OCI-LY7 (cell line): ENCODE data around the gene CHD3. TPM values are rescaled to one million over a fixed set of nuclear protein-coding genes. Genes with fewer than 3 reads are reported as not detected.
"Not testable (repeated sequence)": the region's sequence is repeated elsewhere in the genome, so short reads cannot be mapped to it uniquely, and the experiment has no call there.

ENCODE experiments used
- BruUV-seq: library from RNA; stranded (reverse); fragments of 400-500 nt; replicated peaks from 2 replicates; lab custom pipeline; 2021; lab: Mats Ljungman, UMichigan
- CTCF ChIA-PET: fragments of 300-600 bp; sonication (Branson Sonifier 250); formaldehyde crosslinking; loops from one replicate; lab custom pipeline; 2022; ENCODE audit warnings: antibody characterized with exemption; ENCODE audit not compliant: unreplicated experiment; lab: Charles Lee
- POLR2A ChIA-PET: fragments of 300-600 bp; sonication (Branson Sonifier 250); formaldehyde crosslinking; loops from one replicate; lab custom pipeline; 2022; ENCODE audit warnings: antibody characterized with exemption; lab: Charles Lee
- DNase-seq: peaks from one replicate; pipeline ENCODE4 v3.0.0-alpha.2; 2015; ENCODE audit warnings: low spot score
- H2AFZ ChIP-seq: fragments of 200-600 bp; sonication (generic), shearing (Covaris generic); 2 replicates; pipeline ENCODE4 v1.6.1; 2014; ENCODE audit warnings: mild to moderate bottlenecking, antibody characterized with exemption, low read length, moderate library complexity
- H3K27ac ChIP-seq: fragments of 200-600 bp; sonication (generic); 2 replicates; pipeline ENCODE4 v1.5.1; 2014; ENCODE audit warnings: mixed run types, low read depth, mild to moderate bottlenecking, moderate library complexity, low read length, inconsistent platforms; ENCODE audit not compliant: poor library complexity, severe bottlenecking
- H3K36me3 ChIP-seq: fragments of 200-600 bp; sonication (generic); 2 replicates; pipeline ENCODE4 v1.6.1; 2014; ENCODE audit warnings: mild to moderate bottlenecking, antibody characterized with exemption, low read length, moderate library complexity, mixed read lengths; ENCODE audit not compliant: insufficient read depth
- H3K4me1 ChIP-seq: fragments of 200-600 bp; sonication (generic); 2 replicates; pipeline ENCODE4 v1.5.1; 2014; ENCODE audit warnings: mild to moderate bottlenecking, low read length; ENCODE audit not compliant: insufficient read depth, poor library complexity, severe bottlenecking
- H3K4me2 ChIP-seq: fragments of 200-600 bp; sonication (generic); 2 replicates; pipeline ENCODE4 v1.6.1; 2014; ENCODE audit warnings: mild to moderate bottlenecking, low read length
- H3K4me3 ChIP-seq: fragments of 200-600 bp; sonication (generic); 2 replicates; pipeline ENCODE4 v1.5.1; 2014; ENCODE audit warnings: mild to moderate bottlenecking, low read depth, low read length; ENCODE audit not compliant: poor library complexity, severe bottlenecking
- H3K79me2 ChIP-seq: fragments of 200-600 bp; sonication (generic); 2 replicates; pipeline ENCODE4 v1.6.1; 2016; ENCODE audit warnings: low read depth, mild to moderate bottlenecking, low read length, moderate library complexity, mixed read lengths; ENCODE audit not compliant: insufficient read depth
- H3K9me2 ChIP-seq: fragments of 200-600 bp; sonication (generic); 2 replicates; pipeline ENCODE4 v1.6.1; 2016; ENCODE audit warnings: mild to moderate bottlenecking, low read length, mixed read lengths; ENCODE audit not compliant: insufficient read depth
- H3K9me3 ChIP-seq: fragments of 200-600 bp; sonication (generic); 2 replicates; pipeline ENCODE4 v1.6.1; 2014; ENCODE audit warnings: mild to moderate bottlenecking, mixed run types, low read length, mixed read lengths
- H4K20me1 ChIP-seq: fragments of 200-600 bp; sonication (generic); 2 replicates; pipeline ENCODE4 v1.6.1; 2014; ENCODE audit warnings: mild to moderate bottlenecking, antibody characterized with exemption, low read length, moderate library complexity, mixed read lengths; ENCODE audit not compliant: insufficient read depth
- EZH2phosphoT487 ChIP-seq: fragments of 200-600 bp; sonication (generic); IDR thresholded peaks from 2 replicates; pipeline ENCODE4 v1.6.1; 2018; ENCODE audit warnings: low read depth, borderline replicate concordance, mild to moderate bottlenecking, mixed run types, antibody characterized with exemption, low read length, moderate library complexity, mixed read lengths
- intact Hi-C: fragments of 100-400 bp; cut with micrococcal nuclease; formaldehyde crosslinking; loops from one replicate; pipeline ENCODE4 v1.10.0; 2022; ENCODE audit not compliant: unreplicated experiment
- total RNA-seq, 2 experiments: library from RNA; depleted of rRNA in 1 of 2; stranded (reverse); fragments of >200 nt in 1 of 2; shearing (Covaris generic) in 1 of 2; gene quantifications; 2 replicates each; pipeline ENCODE4 v1.2.3, GENCODE V29; 2014 to 2022
- TF ChIP-seq, protein P1 (sequence below): fragments of 200-600 bp; sonication (generic); conservative IDR thresholded peaks from 2 replicates; pipeline ENCODE4 v1.5.1; 2014; ENCODE audit warnings: mild to moderate bottlenecking, antibody characterized with exemption, low read length, moderate library complexity, mixed read lengths

Gene CHD3
- total RNA-seq, 2 experiments from 2014 or later: 42.5 to 126 TPM

DNA sequence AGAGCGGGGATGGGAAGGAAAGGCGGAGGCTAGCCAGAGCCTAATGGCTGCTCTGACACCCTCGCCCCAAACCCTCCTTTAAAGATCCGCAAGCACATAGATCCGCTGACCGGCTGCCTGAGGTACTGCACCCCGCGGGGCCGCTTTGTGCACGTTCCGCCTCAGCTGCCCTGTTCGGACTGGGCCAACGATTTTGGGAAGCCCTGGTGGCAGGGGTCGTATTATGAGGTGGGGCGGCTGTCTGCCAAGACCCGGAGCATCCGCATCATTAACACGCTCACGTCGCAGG, 30.1 kb upstream of the CHD3 start:
- Histone ChIP-seq H3K79me2 (peaks cover 67% of the 10 kb centered on the region), H2AFZ (peak overlapping the region; percentile 66; the same call in 1 of the 2 replicates), H3K9me2 (no peaks in the 10 kb centered on the region), H3K27ac (peak overlapping the region; percentile 86), H4K20me1 (peaks cover 8% of the 10 kb centered on the region; the same call in 1 of the 2 replicates), H3K4me1 (peaks cover 53% of the 10 kb centered on the region), H3K4me3 (peak overlapping the region; percentile 86), H3K36me3 (peaks cover 76% of the 10 kb centered on the region), H3K4me2 (peak overlapping the region; percentile 95), H3K9me3 (no peaks in the 10 kb centered on the region)
- intact Hi-C loops: no loop called here
- no peak for TF ChIP-seq EZH2phosphoT487
- TF ChIP-seq, protein P1, sequence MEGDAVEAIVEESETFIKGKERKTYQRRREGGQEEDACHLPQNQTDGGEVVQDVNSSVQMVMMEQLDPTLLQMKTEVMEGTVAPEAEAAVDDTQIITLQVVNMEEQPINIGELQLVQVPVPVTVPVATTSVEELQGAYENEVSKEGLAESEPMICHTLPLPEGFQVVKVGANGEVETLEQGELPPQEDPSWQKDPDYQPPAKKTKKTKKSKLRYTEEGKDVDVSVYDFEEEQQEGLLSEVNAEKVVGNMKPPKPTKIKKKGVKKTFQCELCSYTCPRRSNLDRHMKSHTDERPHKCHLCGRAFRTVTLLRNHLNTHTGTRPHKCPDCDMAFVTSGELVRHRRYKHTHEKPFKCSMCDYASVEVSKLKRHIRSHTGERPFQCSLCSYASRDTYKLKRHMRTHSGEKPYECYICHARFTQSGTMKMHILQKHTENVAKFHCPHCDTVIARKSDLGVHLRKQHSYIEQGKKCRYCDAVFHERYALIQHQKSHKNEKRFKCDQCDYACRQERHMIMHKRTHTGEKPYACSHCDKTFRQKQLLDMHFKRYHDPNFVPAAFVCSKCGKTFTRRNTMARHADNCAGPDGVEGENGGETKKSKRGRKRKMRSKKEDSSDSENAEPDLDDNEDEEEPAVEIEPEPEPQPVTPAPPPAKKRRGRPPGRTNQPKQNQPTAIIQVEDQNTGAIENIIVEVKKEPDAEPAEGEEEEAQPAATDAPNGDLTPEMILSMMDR: peak; percentile 71
- peak; percentile 83 for DNase-seq
- BruUV-seq: no TSS peak
- CTCF ChIA-PET: no interaction called here
- POLR2A ChIA-PET: no interaction called here

DNA sequence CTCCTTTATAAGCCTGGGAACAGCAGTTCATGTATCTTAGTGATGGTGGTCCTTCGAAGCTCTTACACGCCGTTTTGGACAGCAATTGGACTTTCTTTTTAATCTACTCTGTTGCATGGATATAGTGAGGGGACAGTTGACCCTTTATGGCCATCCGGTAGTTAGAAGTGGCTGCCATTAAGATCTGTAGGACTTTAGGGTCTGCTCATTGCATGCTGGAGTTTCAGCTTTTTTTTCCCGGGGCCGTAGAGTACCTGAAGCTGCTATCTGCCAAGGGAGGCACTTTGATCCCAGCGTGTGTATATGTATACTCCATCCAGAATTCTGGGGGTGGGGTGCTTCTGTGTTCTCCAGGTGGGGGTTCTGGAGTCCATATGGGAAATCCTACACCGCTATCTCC, 29.6 kb upstream of the CHD3 start:
- DNase-seq: no peak
- no peak for TF ChIP-seq EZH2phosphoT487
- TF ChIP-seq, protein P1: no peak
- BruUV-seq: no TSS peak
- Histone ChIP-seq H3K9me3 (no peaks in the 10 kb centered on the region), H3K79me2 (peaks cover 67% of the 10 kb centered on the region), H3K4me2 (peak overlapping the region; percentile 95), H3K36me3 (peaks cover 76% of the 10 kb centered on the region), H3K9me2 (no peaks in the 10 kb centered on the region), H3K27ac (peak overlapping the region; percentile 86), H2AFZ (no peak overlapping the region), H4K20me1 (peaks cover 8% of the 10 kb centered on the region; the same call in 1 of the 2 replicates), H3K4me3 (peak overlapping the region; percentile 86), H3K4me1 (peaks cover 59% of the 10 kb centered on the region)
- CTCF ChIA-PET: no interaction called here
- intact Hi-C loops: no loop called here
- POLR2A ChIA-PET: interaction anchor here (1.4 kb wide), 1 partner anchor 26 kb away, joined by 3 read pairs; no protein-coding TSS in a partner anchor

DNA sequence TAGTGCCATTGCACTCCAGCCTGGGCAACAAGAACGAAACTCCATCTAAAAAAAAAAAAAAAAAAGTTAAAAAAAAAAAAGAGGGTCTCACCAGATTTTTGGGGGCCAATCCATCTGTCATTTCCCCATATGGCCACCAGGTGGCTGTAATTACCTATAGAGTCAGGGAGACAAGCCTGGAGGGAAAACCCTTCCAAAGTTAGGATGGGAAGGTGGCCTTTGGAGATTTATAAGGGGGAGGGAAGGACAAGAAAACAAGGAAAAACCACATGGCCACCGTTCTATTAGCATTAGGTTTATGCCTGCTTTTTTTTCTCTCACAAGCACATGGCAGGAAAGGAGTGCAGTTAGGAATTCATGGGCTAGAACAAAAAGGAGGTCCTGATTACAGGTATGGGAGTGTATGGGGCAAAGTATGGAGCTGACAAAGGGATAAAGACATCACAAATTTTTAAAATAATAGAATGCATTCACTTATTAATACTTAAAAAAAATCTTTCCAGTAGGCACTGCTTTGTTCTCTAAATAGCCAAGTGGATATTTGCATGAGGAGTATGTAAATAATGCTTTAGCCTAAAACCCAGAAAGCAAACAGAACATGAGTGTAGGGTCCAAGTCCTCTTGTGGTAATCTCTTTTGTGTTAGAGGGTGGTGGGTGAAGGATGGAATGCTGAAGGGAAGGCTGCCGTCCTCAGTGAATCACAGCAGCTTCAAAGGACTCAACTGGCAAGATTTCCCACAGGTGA, 25.7 kb upstream of the CHD3 start:
- ChIA-PET POLR2A (interaction anchor here (0.6 to 0.7 kb wide), 2 partner anchors 9 to 55 kb away, joined by 3 to 5 read pairs; no protein-coding TSS in a partner anchor), CTCF (no interaction called here)
- Histone ChIP-seq H4K20me1 (peaks cover 8% of the 10 kb centered on the region; the same call in 1 of the 2 replicates), H3K4me3 (peak overlapping the region; percentile 6), H3K9me2 (no peaks in the 10 kb centered on the region), H3K36me3 (peaks cover 96% of the 10 kb centered on the region), H3K79me2 (peaks cover 62% of the 10 kb centered on the region), H3K4me2 (peak overlapping the region; percentile 53), H2AFZ (no peak overlapping the region), H3K27ac (peak overlapping the region; percentile 27), H3K4me1 (peaks cover 49% of the 10 kb centered on the region), H3K9me3 (no peaks in the 10 kb centered on the region)
- BruUV-seq: no TSS peak
- no peak for TF ChIP-seq EZH2phosphoT487
- TF ChIP-seq, protein P1: peak; percentile 91
- intact Hi-C loops: loop anchor here (1.0 to 2.0 kb wide), 3 partner anchors 24 to 126 kb away; no protein-coding TSS in a partner anchor
- peak; percentile 69 for DNase-seq

DNA sequence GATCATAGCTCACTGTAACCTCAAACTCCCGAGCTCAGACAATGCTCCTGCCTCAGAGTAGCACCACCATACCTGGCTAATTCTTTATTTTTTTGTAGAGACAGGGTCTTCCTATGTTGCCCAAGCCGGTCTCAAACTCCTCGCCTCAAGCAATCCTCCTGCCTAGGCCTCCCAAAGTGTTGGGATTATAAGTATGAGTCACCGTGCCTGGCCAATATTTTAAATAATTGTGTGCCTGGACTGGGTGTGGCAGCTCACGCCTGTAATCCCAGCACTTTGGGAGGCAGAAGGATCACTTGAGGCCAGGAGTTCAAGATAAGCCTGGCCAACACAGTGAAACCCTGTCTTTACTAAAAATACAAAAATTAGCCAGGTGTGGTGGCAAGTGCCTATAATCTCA, 24.2 kb upstream of the CHD3 start:
- H2AFZ ChIP-seq, H3K27ac ChIP-seq, H4K20me1 ChIP-seq, intact Hi-C loops, H3K4me3 ChIP-seq, H3K9me3 ChIP-seq, DNase-seq, H3K4me2 ChIP-seq, H3K9me2 ChIP-seq, CTCF ChIA-PET, BruUV-seq: not testable (repeated sequence)
- Histone ChIP-seq H3K79me2 (peaks cover 47% of the 10 kb centered on the region), H3K4me1 (peaks cover 40% of the 10 kb centered on the region), H3K36me3 (peaks cover 96% of the 10 kb centered on the region)
- POLR2A ChIA-PET: interaction anchor here (1.4 kb wide), 1 partner anchor 14 kb away, joined by 4 read pairs; no protein-coding TSS in a partner anchor
